Measurements from ENCODE around the gene TM9SF1.
A peak's percentile ranks its signal among the peaks of the same experiment; 100 is the strongest.

The TM9SF1 gene

DNA sequence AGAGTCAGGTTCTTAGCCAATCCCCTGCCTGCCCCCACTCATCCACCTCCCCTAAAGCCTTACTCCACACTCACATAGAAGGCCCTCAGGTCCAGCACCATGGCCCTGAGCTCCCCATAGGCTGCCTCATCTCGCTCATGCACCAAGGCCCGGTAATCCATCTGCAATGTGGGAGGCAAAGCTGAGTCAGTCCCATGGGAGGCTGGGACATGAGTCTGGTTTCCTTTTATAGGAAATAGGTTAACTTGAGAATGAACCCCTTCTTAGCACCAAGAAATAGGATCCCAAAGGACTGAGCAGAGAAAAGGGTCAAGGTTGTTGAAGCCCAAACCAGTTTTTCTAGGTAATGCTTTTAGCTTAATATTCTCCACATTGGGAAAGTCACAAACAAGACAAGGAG, 51.7 kb downstream of the TM9SF1 start:
- no peak overlapping the region for H3K4me3 ChIP-seq (ENCODE audit: low read depth, low read length)
- no peak for TF ChIP-seq CTCF (IDR thresholded peaks at IDR 0.05; ENCODE audit: low read depth, low read length, missing control alignments)
- DNase-seq (ENCODE audit: low read depth) = no peak

DNA sequence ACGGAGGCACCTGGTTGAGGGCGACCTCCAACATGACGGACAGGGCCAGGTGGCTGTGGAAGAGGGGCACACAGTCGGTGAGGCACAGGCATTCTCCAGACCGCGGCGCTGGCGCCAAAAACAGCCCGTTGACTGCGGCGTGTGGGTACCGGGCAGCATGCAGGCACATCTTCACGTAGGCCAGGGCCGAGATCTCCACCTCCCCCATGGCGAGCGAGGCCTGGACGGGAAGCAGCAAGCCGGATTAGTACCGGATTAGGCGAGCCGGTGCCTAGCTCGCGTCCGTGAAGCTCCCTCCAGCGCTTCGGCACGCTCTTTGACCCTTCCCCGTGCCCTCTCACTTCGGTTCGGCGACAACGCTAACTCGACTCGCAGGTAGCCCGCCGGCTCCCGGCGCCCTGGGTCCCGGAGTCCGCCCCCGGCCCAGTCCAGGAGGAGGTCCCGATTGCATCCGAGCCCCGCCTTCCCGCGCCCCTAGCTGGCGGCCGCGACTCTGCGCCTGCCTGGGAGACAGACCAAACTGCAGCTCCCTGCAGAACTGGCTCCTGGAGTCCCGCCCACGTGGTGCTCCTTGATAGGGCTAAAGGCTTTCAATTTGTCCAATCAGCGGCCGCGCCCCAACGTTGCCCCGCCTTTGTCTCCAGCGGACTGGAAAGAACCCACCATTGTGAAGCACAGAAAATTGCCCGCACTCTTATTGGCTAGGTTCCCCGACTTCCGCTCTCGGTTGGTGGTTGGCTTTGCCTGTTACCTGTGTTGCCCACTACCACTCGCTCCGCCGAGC, 54.0 kb downstream of the TM9SF1 start, which contains the start of gene EMC9:
Gene EMC9, minus strand, starts transcription at position 495 of the 784 bp plus-strand sequence. Its CDS starts 287 bp downstream, at position 208.
- TF ChIP-seq CTCF (IDR thresholded peaks at IDR 0.05; ENCODE audit: low read depth, low read length, missing control alignments) = peak; percentile 34
- DNase-seq (ENCODE audit: low read depth) = peak; percentile 99
- peak within 1 kb of the TSS; percentile 70 for H3K4me3 ChIP-seq (ENCODE audit: low read depth, low read length)

- peak overlapping the region; percentile 70 for H3K4me3 ChIP-seq (ENCODE audit: low read depth, low read length)
- peak; percentile 24 for TF ChIP-seq CTCF (IDR thresholded peaks at IDR 0.05; ENCODE audit: low read depth, low read length, missing control alignments)
- DNase-seq (ENCODE audit: low read depth) = no peak
Measured at GRCh38 chr14:24139272-24139934, 55.8 kb downstream of the TM9SF1 start.
